Glomerular visceral epithelial cell (primary cell): Measurements from ENCODE around the gene NOL6.
"Not testable (repeated sequence)": the region's sequence is repeated elsewhere in the genome, so short reads cannot be mapped to it uniquely, and the experiment has no call there.

Source experiments
- DNase-seq: peaks from one replicate; pipeline ENCODE4 v3.0.0-alpha.2; 2016; ENCODE audit errors: extremely low spot score

NOL6 gene

DNA sequence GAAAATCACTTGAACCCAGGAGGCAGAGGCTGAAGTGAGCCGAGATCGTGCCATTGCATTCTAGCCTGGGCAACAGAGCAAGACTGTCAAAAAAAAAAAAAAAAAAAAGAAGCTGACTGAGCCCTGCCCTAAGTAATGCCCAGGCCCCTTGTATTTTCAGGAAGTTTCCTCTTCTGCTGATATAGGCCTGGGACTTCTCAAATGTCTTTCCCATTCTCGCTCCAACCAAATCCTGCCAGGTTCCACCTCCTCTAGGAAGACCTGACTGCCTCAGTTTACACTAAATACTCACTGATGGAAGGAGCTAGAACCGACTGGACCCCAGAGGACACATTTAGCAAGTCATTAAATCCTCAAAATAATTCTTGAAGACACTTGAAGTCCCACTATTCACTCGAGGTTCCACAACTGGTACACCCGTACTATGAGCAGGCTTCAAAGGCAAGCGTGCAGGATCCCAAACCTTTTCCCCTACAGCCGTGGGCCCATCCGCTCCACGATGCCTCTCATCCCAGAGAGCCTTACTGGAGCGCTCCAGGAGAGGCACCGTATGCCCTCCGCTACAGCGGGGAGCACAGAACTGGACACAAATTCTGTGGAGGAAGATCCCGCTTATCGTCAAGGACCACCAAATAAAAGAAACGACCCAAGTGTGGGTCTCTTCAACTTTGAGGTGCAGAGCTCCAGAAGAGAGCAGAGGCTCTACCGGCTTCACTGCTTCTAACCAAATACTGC, 676 bp downstream of the NOL6 start:
- DNase-seq, result no peak

DNA sequence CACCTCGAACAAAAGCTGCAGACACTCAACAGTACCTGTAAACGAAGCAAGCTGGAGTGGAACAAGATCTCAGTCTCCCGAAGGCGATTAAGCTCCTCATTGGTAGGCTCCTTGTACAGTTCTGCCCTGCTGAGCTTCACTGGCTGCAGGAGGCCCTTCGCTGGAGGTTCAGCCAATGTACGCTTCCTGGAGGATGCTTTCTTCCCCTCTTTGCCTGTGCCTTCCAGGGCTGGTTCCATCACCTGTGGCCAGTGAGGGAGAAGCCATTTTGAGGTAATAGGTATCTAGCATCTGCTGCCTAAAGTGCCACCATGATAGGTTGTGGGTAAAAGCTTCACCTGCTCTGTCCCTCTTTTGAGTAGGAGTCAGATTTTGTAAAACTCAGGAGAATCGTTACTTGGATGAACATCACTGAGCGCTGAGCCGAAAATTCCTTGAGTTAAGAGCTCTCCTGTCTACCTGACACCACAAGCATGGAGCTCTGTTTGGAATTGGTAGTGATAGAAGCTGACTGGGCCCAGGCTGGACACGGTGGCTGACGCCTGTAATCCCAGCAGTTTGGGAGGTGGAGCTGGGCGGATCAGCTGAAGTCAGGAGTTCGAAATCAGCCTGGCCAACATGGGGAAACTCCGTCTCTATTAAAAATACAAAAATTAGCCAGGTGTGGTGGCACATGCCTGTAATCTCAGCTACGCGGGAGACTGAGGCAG, 1.4 kb downstream of the NOL6 start:
- no peak for DNase-seq

DNA sequence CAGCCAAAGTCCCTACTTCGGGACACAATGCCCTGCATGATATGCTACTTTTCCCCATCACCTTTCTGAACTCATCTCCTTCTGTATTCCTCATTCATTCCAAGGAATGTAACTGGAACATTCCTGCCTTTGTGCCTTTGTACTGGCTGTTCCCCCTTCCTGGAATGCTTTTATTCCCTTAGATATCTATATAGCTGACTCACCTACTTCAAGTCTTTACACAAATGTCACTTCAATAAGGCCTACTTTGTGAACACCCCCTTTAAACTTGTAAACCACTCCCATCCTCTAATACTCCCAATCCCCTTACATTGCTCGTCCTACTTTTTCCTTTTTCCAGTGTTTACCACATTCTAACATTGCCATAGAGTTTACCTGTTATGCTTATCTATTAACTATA, 2.4 kb downstream of the NOL6 start:
- DNase-seq, result no peak

DNA sequence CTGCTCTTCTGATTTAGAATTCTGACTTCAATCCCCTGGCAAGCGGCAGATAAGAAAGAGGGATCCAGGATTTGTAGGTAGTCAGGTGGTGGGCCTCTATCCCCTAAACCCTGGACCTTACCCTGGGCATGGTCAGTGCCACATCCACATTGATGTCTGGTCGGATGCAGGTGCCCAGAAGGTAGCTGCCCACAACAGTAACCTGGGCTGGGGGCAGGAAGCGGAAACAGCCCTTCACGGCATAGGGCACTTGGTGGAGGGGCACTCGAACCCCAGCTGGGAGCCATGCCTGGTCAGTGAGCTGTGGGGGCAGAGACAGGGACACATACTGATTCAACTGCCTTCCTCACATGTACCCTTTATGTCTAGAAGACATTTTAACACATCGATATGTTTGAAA, 3.8 kb downstream of the NOL6 start:
- no peak for DNase-seq

DNA sequence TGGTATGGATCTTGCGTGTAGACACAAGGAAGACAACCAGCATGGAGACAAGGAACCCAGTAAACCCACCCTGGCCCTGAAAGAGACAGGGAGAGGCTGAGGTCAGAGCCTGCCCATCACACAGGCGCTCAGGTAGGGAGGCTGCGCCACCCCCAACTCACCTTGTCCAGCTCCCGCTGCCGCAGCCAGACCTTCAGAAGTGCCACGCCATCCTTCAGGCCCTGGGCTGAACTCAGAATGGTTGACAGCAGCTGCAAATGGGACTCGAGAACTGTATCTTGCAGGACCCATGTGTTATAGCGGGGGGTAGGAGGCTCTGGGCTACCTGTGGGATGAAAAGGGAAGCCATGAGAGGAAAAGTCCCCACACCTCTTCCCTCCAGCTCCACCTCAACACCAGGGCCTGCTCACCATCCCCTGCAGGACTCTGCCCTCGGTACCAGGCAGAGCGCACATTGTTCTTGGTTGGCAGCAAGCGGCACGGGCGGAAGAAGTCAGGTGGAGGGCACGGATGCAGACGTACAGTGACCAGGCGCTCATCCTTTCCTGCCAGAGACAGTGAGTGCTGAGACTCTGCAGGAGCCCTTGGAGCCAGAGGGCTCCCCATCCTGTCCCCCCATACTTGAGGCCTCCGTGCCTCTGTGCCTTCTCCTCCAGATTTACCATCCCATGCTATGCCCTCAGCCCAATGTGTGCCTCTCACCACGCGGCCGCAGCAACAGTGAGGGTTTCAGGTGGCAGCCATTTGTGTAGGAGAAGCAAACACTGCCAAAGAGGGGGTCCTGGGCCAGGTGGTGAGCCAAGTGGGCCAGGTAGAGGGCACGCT, 4.7 kb downstream of the NOL6 start:
- DNase-seq, result no peak

DNA sequence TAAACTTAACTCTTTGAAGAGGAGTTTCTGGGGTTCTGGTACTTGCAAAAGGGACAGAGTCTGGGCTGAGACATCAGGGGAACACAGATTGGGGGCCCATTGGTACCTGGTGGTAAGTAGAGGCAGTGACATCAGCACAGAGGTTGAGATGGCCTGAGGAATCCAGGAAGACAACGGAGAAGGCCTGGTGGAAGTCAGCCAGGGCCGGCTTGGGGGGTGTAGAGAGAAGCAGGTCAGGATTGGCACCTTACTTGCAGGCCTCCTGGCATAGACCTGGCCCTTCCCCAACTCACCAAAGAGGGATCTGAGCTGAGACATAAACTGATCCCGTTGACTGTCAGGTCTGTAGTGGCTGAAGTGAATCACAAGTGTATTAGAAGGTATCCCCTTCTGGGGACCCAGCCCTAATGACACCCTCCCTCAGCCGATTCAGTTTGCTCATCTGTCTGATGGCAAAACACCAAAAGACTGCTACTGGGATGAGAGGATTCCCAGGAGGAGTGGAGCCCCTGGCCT, 5.5 kb downstream of the NOL6 start:
- no peak for DNase-seq

DNA sequence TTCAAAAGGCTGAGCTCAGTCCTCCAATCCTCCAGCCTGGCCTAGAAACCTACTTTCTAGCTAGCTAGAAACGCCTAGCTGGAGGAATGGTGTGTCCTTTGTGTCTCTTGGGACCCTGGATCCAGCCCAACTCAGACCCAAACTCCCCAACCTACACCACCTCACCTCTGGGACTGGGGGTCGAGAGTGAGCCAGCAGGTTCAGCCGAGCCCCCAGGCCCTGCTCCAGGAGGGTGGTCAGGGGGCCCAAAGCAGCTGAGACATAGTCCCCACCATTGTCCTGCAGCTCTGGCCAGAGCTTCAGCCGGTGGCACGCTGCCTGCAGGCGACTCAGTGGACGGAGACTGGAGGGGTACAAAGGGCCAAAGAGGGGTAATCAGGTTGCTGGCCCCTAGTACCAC, 6.2 kb downstream of the NOL6 start:
- DNase-seq, result no peak

DNA sequence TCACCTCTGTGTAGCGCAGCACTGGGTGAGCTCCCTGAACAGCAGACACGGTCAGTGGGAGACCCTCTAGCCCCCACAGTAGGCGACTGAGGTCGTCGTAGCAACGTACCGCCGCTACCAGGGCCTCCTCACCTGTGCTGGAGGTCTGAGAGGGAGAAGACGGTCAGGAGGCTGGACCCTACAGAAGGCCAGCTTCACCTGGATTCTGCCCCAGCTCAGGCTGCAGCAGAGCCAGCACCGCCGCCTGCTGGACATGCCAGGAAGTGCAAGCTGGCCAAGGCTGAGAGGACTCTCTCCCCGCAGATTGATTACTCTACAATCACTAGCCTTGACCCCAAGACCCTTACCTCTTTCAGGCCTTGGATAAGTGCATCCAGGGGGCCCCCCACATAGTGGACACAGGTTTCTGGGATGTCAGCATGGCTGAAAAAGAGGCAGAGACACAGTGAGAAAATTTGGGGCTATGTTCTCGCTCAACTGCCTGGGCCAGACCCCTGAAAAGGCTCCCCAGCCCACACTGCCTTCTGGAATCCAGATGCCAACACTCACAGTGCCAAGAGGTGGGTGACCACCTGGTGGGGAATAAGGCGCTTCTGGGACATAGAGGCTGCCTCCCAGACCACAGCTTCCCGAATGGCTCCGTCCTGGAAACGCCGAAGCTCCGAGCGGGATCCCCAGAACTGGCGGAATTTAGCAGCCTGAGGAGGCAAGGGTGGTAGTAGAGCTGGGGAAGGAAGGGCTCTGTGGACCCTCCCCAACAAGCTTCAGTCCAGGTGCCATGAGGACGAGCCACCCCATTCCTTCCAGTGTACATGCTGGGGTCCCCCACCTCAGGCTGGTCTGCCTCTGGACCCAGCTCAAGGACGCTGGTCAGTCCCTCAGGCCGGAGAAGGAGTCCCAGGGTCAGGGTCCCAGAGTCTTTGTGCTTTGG, 6.9 kb downstream of the NOL6 start:
- DNase-seq, result peak; percentile 51

DNA sequence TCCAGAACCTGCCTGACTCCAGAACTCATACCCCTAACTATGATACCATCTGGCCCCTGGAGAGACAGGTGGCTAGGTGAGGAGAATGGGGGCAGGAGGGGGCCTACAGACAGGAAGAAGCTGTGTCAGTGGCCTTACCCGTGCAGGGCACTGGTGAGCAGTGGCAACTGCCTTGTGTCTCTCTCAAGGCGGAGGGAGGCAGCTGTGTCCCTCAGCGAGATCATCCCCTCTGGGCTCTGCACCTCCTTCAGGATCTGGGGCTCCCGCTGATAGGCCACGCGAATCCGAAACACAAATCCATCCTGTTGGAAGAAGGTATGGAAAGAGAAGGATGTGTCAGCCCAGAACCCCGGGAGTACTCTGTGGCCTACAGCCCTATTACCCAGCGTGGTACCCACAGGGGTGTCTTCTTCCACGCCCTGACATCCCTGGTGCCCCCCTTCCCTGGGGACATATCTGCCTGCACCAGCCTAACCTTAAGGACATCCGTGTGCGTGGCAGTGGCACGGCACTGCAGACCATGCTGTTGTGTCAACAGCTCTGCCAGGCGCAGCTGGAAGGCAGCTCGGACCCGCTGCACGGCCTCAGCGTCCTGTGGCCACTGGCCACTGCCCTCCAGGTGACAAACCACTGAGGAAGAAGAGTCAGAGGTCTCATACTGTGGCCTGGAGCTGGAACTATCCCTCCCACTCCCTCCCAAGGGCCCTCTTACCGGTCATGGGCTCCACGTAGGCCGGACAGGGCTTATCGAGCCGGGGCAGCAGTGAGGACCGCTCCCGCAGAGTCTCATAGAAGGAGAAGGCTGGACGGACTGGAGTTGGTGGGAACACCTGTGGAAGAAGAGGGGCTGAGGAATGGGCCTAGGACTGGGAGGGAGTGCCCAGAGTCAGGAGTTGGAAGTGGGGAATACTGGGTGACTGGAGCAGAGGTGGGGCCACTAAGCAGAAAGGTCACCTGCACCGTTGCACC, 7.8 kb downstream of the NOL6 start:
- DNase-seq, result no peak

DNA sequence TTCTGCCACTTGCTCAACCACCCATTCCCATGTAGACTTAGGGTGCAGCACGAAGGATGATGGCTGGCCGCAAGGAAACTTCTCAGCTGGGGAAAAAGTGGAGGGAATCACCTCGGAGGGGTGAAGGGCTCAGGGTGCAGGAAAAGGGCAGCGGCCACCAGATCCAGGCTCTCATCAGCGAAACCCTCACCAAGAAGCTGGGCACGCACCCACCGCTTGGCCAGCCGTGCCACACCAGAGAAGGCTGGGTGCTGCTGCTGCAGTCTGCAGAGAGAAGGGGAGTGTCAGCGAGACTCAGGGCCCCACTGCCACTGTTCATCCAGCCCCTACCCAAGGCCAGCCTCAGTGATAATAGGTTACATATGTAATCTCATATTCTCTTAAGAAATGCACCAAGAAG, 8.6 kb downstream of the NOL6 start:
- no peak for DNase-seq

DNA sequence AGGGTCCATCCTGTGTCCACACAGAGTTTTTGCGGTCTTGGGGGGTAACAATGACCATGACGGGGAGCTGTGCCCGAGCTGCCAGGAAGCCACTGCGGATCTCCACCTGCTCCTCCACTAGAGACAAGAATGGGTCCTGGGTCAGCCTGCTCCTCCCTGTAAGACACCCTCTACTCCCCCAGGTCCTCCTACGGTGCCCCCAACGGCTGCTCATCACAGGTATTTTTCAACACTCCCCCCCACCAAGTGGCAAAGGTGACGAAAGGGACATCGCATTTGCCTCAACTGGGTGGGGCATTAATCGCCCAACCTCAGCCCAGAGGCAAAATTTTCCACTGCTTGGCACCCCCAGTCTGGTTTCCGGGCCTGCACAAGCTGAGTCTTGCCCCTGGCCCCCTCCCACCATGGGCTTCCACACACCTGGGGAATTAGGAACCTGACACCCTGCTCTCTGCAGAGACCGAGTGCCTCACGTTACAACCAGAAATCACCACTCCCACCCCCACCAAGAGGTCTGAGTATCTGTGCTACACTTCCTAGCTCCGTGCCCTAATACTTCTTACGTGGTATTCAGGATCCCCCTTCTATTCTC, 9.6 kb downstream of the NOL6 start:
- no peak for DNase-seq

DNA sequence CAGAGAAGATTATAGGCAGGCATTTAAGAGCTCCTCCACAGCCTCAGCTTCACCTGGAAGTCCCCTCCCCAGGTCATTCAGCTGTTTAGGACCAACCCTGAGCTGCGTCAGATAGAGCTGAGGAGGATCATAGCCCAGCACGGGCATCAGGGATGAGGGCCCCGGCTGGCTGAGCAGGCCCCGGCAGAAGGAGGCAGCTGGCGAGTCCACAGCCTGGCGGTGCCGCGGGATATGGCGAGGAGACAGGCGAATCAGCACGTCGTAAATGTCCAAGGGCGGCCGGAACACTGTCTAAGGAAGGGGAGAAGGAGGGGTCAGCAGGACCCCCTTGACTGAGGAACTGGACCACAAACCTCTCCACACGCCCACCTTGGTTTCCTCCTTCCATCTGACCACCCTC, 10.6 kb downstream of the NOL6 start:
- no peak for DNase-seq

DNA sequence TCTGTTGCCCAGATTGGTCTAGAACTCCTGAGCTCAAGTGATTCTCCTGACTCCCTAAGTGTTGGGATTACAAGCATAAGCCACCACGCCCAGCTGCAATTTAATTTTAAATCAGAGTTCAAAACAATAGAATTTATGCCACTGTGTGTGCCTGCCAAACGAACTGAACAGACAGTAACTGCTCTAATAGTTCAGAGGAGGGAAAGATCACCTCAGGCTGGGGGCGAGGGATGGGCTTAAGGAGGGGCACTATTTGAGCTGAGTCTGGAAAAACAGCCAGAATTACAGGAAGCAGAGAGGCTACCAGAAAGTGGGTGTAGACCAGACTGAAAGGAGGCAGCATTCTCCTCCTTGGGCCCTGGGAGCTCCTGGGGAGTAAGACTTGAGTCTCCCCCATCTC, 12.2 kb downstream of the NOL6 start:
- DNase-seq, result no peak

DNA sequence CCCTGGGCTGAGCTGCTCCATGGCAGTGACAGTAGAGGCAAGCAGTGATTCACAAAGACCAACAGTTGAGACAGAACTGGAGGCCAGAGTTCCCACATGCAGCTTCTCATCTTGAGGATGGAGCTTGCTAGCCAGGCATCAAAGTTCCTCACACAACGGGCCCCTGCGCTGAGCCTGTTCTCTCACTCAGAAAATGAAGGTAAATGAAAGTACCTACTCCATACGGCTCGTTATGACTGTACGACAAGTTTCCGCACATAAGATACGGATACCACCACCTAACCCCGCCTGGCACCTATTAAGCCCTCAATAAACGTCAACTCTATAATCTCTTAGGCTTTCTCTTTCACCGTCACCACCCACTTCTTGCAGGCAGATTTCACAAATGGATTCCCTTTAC, 12.9 kb downstream of the NOL6 start:
- DNase-seq, result no peak

DNA sequence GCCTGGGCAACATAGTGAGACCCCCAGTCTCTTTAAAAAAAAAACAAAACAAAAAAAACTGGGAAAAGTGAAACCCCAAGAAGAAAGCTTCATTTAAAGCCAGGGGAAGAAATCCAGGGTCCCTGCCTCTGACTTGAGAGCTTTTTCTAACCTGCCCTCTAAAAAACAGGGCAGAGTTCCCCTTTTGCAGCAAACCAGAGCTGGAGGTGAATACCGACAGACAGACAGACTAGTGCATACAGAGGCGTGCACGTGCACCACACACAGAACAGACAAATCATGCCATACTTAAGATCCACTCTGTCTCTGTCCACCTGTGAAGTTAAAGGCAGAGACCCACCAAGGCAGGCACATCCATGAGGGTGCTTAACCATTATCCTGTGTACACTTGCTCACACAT, 14.6 kb downstream of the NOL6 start:
- DNase-seq, result no peak

DNA sequence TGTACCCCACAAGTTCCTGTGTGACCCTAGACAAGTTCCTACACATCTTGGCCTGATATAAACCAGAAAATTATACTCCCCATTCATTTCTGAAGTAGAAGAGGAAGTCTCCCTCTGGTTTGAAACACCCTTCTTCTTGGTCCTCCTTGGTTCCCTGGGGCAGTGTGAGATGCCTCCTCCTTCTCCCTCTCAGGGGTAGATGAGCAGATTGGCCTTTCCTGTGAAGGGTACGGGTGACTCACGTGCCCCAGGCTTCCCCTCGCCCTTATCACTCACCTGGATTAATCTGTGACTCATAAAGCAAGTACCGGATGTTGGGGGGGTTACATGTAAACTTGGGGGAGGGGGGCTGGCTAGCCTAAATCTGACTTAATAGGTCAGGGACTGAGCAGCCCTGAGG, 15.3 kb downstream of the NOL6 start:
- DNase-seq, result peak; percentile 54

DNA sequence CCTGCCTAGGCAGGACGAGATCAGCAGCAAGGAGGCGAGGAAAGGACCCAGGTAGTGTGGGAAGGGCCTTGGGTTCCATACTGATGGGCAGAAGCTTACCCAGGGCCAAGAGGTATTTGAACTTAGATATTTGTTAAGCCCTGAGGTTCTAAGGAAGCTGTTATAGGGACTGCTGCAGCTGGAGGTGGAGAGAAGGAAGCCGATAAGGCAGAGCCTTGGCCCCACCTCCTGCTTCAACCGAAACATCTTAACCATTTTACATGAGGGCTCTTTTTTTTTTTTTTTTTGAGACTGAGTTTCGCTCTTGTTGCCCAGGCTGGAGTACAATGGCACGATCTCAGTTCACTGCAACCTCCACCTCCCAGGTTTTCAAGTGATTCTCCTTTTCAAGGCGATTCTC, 17.8 kb downstream of the NOL6 start:
- DNase-seq, result no peak

DNA sequence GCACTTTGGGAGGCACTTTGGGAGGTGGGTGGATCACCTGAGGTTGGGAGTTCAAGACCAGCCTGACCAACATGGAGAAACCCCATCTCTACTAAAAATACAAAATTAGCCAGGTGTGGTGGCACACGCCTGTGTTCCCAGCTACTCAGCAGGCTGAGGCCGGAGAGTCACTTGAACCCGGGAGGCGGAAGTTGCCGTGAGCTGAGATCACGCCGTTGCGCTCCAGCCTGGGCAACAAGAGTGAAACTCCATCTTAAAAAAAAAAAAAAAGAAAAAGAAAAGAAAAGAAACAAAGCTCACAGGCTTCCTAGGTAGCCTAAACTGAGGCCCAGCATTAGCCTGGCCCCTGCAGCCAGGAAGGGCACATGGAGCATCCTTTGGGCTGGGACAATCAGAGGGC, 18.3 kb downstream of the NOL6 start:
- not testable (repeated sequence) for DNase-seq

DNA sequence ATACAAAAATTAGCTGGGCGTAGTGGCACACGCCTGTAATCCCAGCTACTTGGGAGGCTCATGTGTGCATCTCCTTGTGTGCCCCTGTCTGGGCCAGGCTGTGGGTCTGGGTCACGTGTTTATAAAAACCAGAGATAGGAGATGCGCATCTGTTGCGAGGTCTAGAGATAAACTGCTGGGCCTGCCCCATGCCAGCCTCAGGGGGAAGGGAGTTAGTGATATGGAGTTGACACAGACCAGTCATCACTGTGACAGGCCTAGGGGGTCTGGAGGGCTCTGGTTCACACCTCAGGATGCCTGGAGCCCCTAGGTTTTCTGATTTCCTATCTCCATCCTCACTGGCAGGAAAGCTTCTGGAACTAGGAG, 19.1 kb downstream of the NOL6 start:
- DNase-seq, result not testable (repeated sequence)
